ENCODE measurements around the gene KDM2A.

GRCh38 chr11:67238894-67239782 is 120.1 kb downstream of the KDM2A start:
- TF ChIP-seq SP1 (IDR thresholded peaks at IDR 0.05; ENCODE audit: low read depth) (no peak), YY1 (IDR thresholded peaks at IDR 0.05; ENCODE audit: extremely low read depth, insufficient replicate concordance, low read depth, low read length) (no peak), CTCF (IDR thresholded peaks at IDR 0.05 in 2 of 3, conservative IDR thresholded peaks at IDR 0.05 in 1 of 3; ENCODE audit: borderline replicate concordance in 1 of 3, insufficient read depth in 1 of 3, low read depth in 2 of 3, low read length in 2 of 3) (no peak), ZBTB33 (IDR thresholded peaks at IDR 0.05; ENCODE audit: extremely low read depth, insufficient replicate concordance, low read length) (no peak), EZH2 (IDR thresholded peaks at IDR 0.05) (no peak), ATF3 (IDR thresholded peaks at IDR 0.05) (no peak)

All from HCT116 (cell line).